Activated CD4-positive, CD25-positive, alpha-beta regulatory T cell treated with anti-CD3 and anti-CD28 coated beads, Interleukin-2, amount 50 U/mL, for 16 hours (primary cell): ENCODE results near the gene INPP5F.
A peak's percentile ranks its signal among the peaks of the same experiment; 100 is the strongest.
"Not testable (repeated sequence)": the region's sequence is repeated elsewhere in the genome, so short reads cannot be mapped to it uniquely, and the experiment has no call there.

Experiments
- DNase-seq: peaks from one replicate; pipeline ENCODE4 v3.0.0-alpha.2; 2020; ENCODE audit warnings: low read depth, low spot score

Gene INPP5F

DNA sequence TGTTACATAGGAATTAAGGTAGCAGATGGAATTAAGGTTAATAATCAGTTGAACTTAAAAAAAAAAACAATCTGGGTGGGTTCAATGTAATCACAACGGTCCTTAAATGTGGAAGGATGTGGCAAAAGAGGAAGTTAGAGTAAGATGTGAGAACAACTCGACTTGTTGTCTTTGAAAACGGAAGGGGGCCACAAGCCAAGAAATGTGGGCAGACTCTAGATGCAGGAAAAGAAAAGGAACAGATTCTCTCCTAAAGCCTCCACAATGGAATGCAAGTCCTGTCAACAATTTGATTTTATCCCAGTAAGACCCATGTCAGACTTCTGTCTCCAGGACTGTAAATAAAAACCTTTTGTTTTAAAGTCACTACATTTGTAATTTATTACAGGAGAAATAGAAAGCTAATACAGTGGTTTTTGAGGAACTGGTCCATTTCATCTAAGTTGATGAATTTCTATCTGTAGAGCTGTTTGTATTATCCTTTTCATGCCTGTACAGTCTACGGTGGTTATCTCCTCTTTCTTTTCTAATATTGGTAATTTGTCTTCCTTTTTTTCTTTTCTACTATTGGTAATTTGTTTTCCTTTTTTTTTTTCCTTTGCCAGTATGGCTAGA is 138.2 kb downstream of the INPP5F start:
- no peak for DNase-seq

GRCh38 chr10:119865699-119866240 is 139.9 kb downstream of the INPP5F start:
- no peak for DNase-seq

GRCh38 chr10:119867317-119867716 is 141.5 kb downstream of the INPP5F start:
- no peak for DNase-seq

DNA sequence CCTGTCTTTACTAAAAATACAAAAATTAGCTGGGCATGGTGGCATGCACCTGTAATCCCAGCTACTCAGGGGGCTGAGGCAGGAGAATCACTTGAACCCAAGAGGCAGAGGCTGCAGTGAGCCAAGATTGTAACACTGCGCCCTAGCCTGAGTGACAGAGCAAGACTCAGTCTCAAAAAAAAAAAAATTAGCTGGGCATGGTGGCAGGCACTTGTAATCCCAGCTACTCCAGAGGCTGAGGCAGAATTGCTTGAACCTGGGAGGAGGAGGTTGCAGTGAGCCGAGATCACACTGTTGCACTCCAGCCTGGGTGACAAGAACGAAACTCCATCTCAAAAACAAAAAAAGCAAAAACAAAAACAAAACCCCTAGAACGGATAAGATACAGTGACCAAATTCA is 143.5 kb downstream of the INPP5F start:
- not testable (repeated sequence) for DNase-seq

DNA sequence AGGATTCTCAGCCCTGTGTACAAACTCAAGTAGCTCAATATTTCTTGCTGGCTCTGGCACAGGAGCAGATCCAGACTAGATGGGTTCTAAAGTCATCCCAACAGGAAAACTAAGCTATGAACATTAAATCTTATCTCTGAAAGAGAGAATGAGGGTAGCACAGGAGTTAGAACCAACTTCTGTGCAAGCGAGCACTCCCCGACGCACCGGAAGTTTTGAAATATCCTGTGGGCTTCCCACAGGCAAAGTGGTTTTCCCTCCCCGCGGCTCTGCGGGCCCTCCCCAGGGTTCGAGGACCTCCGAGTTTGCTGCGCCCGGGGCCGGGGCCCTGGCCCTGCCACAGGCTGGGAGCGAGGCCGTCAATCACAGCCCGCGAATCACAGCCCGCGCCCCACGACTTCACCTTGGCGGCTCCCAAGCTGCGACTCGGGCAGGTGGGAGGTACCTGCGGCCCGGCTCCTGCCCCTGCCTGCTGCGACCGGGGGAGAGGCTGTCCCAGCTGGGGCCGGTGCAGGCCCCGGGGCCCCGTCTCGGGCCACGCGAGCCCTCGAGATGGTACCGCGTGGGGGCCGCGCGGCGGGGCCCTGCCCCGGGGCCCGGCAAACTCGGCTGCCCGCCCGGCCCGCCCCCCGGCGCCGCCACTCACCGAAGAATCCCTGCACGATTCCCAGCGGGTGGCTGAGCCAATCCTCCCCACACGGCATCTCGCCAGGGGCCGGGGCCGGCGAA is 146.2 kb downstream of the INPP5F start:
- DNase-seq, result peak; percentile 21

- no peak for DNase-seq
These were observed 146.7 kb downstream of the INPP5F start, which contains the start of gene MCMBP for GRCh38 chr10:119872610-119872859. Gene MCMBP (minus strand): TSS chr10:119872843. CDS start chr10:119872584, 259 bp downstream.

GRCh38 chr10:119872860-119873681 is 147.2 kb downstream of the INPP5F start:
- peak; percentile 67 for DNase-seq

GRCh38 chr10:119878524-119878923 is 152.7 kb downstream of the INPP5F start:
- DNase-seq, result no peak
